ENCODE results near the gene DIAPH2.

DNA sequence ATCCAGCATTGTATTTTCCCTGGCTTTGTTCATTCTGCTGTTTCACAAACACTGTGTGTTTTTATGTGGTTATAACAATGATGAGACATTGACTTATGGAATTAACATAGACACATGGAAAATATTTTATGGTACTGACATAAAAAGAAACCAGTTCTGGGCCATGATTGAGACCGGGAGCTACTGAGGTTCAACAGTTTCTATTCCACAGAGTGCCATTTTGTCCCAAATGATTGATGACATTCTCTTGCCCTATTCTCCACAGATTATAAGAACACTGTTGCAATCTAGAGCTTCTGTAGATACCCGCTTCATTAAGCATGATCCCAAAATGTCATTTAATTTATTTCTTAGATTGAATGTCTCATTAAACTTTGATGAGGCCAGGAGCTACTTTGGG is 525.9 kb downstream of the DIAPH2 start:
- TF ChIP-seq, protein P1, sequence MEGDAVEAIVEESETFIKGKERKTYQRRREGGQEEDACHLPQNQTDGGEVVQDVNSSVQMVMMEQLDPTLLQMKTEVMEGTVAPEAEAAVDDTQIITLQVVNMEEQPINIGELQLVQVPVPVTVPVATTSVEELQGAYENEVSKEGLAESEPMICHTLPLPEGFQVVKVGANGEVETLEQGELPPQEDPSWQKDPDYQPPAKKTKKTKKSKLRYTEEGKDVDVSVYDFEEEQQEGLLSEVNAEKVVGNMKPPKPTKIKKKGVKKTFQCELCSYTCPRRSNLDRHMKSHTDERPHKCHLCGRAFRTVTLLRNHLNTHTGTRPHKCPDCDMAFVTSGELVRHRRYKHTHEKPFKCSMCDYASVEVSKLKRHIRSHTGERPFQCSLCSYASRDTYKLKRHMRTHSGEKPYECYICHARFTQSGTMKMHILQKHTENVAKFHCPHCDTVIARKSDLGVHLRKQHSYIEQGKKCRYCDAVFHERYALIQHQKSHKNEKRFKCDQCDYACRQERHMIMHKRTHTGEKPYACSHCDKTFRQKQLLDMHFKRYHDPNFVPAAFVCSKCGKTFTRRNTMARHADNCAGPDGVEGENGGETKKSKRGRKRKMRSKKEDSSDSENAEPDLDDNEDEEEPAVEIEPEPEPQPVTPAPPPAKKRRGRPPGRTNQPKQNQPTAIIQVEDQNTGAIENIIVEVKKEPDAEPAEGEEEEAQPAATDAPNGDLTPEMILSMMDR (IDR thresholded peaks at IDR 0.05): no peak
- TF ChIP-seq POLR2A (IDR thresholded peaks at IDR 0.05): no peak
- TF ChIP-seq POLR2AphosphoS5 (IDR thresholded peaks at IDR 0.05): no peak

Data from breast epithelium (tissue), 3 donors.